SU-DHL-6 (cell line): Measurements from ENCODE around the gene SLC41A1.
"Not testable (repeated sequence)": the region's sequence is repeated elsewhere in the genome, so short reads cannot be mapped to it uniquely, and the experiment has no call there.

Experiments used
- H2AFZ ChIP-seq: fragments of 200-600 bp; sonication (generic); 2 replicates; pipeline ENCODE4 v1.6.1; 2014; ENCODE audit warnings: low read depth, mild to moderate bottlenecking, moderate library complexity, mixed read lengths, antibody characterized with exemption, low read length; ENCODE audit not compliant: severe bottlenecking
- H3F3A ChIP-seq: fragments of 200-600 bp; shearing (Covaris generic); 2 replicates; pipeline ENCODE4 v1.6.0; 2016; ENCODE audit warnings: antibody characterized with exemption, mild to moderate bottlenecking; ENCODE audit not compliant: insufficient read depth
- H3K27ac ChIP-seq: fragments of 200-600 bp; sonication (generic); 2 replicates; pipeline ENCODE4 v1.5.1; 2016; ENCODE audit warnings: low read depth, mild to moderate bottlenecking, low read length, moderate library complexity, mixed read lengths
- H3K27me3 ChIP-seq: fragments of 200-600 bp; sonication (generic), shearing (Covaris generic); 2 replicates; pipeline ENCODE4 v1.6.0; 2014; ENCODE audit warnings: mild to moderate bottlenecking, low read length
- H3K36me3 ChIP-seq: fragments of 200-600 bp; sonication (generic); 2 replicates; pipeline ENCODE4 v1.6.1; 2014; ENCODE audit warnings: mild to moderate bottlenecking, low read length, mixed read lengths
- H3K4me2 ChIP-seq: fragments of 300-600, 200-600 bp; shearing (Covaris generic), sonication (generic); 2 replicates; pipeline ENCODE4 v1.6.0; 2014; ENCODE audit warnings: low read length, low read depth, mild to moderate bottlenecking; ENCODE audit not compliant: poor library complexity, severe bottlenecking
- H3K4me3 ChIP-seq: fragments of 200-600 bp; sonication (generic); 2 replicates; pipeline ENCODE4 v1.5.1; 2014; ENCODE audit warnings: antibody characterized with exemption, low read length, mild to moderate bottlenecking, mixed read lengths; ENCODE audit not compliant: insufficient read depth, poor library complexity, severe bottlenecking
- H3K79me2 ChIP-seq: fragments of 200-600 bp; sonication (generic); 2 replicates; pipeline ENCODE4 v1.6.1; 2014; ENCODE audit warnings: mild to moderate bottlenecking, low read length, moderate library complexity; ENCODE audit not compliant: insufficient read depth
- H3K9ac ChIP-seq: fragments of 200-600 bp; sonication (generic); 2 replicates; pipeline ENCODE4 v1.7.0; 2014; ENCODE audit warnings: mild to moderate bottlenecking, low read length
- H3K9me2 ChIP-seq: fragments of 200-600 bp; sonication (generic); replicated peaks from 2 replicates; pipeline ENCODE4 v1.6.1; 2014; ENCODE audit warnings: low read length; ENCODE audit not compliant: insufficient read depth
- H3K9me3 ChIP-seq: fragments of 200-600 bp; sonication (generic); 2 replicates; pipeline ENCODE4 v1.6.1; 2014; ENCODE audit warnings: low read length, mixed read lengths; ENCODE audit not compliant: insufficient read depth
- H4K20me1 ChIP-seq: fragments of 200-600 bp; sonication (generic); 2 replicates; pipeline ENCODE4 v1.6.1; 2014; ENCODE audit warnings: low read depth, mild to moderate bottlenecking, antibody characterized with exemption, low read length, moderate library complexity, mixed read lengths
- CTCF ChIP-seq: fragments of 200-600 bp; sonication (generic); IDR thresholded peaks from one replicate; pipeline ENCODE4 v1.5.1; 2017; ENCODE audit warnings: antibody characterized with exemption, mild to moderate bottlenecking, low read length, moderate library complexity; ENCODE audit not compliant: insufficient read depth, poor library complexity, severe bottlenecking
- EZH2phosphoT487 ChIP-seq: fragments of 200-600 bp; sonication (generic), shearing (Covaris generic); conservative IDR thresholded peaks from 2 replicates; pipeline ENCODE4 v1.6.1; 2018; ENCODE audit warnings: mild to moderate bottlenecking, antibody characterized with exemption, low read length, moderate library complexity, mixed read lengths

The SLC41A1 gene

DNA sequence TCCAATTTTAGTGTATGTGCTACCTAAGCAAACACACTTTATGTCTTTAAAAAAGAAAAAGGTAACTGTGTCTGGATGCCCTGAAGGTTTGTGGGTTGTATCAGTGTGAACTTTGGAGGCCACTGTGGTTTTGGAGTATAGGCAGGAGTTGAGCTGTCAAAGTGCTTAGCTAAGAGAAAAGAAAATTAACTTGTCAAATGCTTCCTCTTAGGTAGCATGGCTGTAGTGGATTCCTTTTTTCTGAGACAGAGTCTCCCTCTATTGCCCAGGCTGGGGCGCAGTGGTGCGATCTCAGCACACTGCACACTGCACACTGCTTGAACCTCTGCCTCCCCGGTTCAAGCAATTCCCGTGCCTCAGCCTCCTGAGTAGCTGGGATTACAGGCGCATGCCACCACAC, 11.2 kb upstream of the SLC41A1 start:
- Histone ChIP-seq H3K9me2 (no peaks in the 10 kb centered on the region), H3K4me2 (peak overlapping the region; percentile 78), H4K20me1 (no peaks in the 10 kb centered on the region), H3K9ac (peak overlapping the region; percentile 23; the same call in 1 of the 2 replicates), H3K4me3 (peak overlapping the region; percentile 42), H3K9me3 (no peaks in the 10 kb centered on the region), H3K36me3 (no peaks in the 10 kb centered on the region), H2AFZ (no peak overlapping the region), H3K27ac (peak overlapping the region; percentile 92), H3K27me3 (no peaks in the 10 kb centered on the region), H3K79me2 (no peaks in the 10 kb centered on the region), H3F3A (peaks cover 16% of the 10 kb centered on the region)
- TF ChIP-seq EZH2phosphoT487 (no peak), CTCF (no peak)

- H4K20me1 ChIP-seq, H3K9me2 ChIP-seq, H3K79me2 ChIP-seq, H3K36me3 ChIP-seq, H3K27me3 ChIP-seq, H3K9me3 ChIP-seq, H2AFZ ChIP-seq: not testable (repeated sequence)
- Histone ChIP-seq H3K27ac (peak overlapping the region; percentile 92), H3K4me3 (peak overlapping the region; percentile 42), H3K9ac (peak overlapping the region; percentile 23; the same call in 1 of the 2 replicates), H3F3A (peaks cover 16% of the 10 kb centered on the region), H3K4me2 (peak overlapping the region; percentile 78)
Observed at GRCh38 chr1:205823260-205823659, 10.3 kb upstream of the SLC41A1 start.

GRCh38 chr1:205822397-205822796, 9.4 kb upstream of the SLC41A1 start:
- Histone ChIP-seq H3K9ac (no peak overlapping the region), H3K79me2 (no peaks in the 10 kb centered on the region), H2AFZ (no peak overlapping the region), H4K20me1 (no peaks in the 10 kb centered on the region), H3K9me2 (no peaks in the 10 kb centered on the region), H3K36me3 (no peaks in the 10 kb centered on the region), H3F3A (peaks cover 16% of the 10 kb centered on the region), H3K27me3 (no peaks in the 10 kb centered on the region), H3K4me2 (peak overlapping the region; percentile 78), H3K4me3 (no peak overlapping the region), H3K9me3 (no peaks in the 10 kb centered on the region), H3K27ac (peak overlapping the region; percentile 92)
- TF ChIP-seq EZH2phosphoT487 = no peak
- no peak for TF ChIP-seq CTCF

GRCh38 chr1:205817988-205818387, 5.0 kb upstream of the SLC41A1 start:
- H2AFZ ChIP-seq = no peak overlapping the region
- H3K27me3 ChIP-seq = no peaks in the 10 kb centered on the region
- no peak overlapping the region for H3K4me2 ChIP-seq
- H3K27ac ChIP-seq = no peak overlapping the region
- no peaks in the 10 kb centered on the region for H3K9me2 ChIP-seq
- H3K4me3 ChIP-seq = no peak overlapping the region
- H3K36me3 ChIP-seq = no peaks in the 10 kb centered on the region
- TF ChIP-seq EZH2phosphoT487 = no peak
- TF ChIP-seq CTCF = no peak
- H3K79me2 ChIP-seq = no peaks in the 10 kb centered on the region
- peaks cover 7% of the 10 kb centered on the region; the same call in 1 of the 2 replicates for H3F3A ChIP-seq
- no peak overlapping the region for H3K9ac ChIP-seq
- no peaks in the 10 kb centered on the region for H3K9me3 ChIP-seq
- H4K20me1 ChIP-seq = no peaks in the 10 kb centered on the region
